Nephron (organoid): ENCODE measurements around the gene IRF8.

Experiments used
- H3K27ac Mint-ChIP-seq, 3 experiments: 2 replicates each; pipeline ENCODE4 v1.8.0; 2020; ENCODE audit warnings: mixed read lengths in 3 of 3, mild to moderate bottlenecking in 2 of 3, moderate library complexity in 1 of 3
- H3K27me3 Mint-ChIP-seq: 2 replicates; pipeline ENCODE4 v1.8.0; 2021; ENCODE audit warnings: low read depth, mild to moderate bottlenecking, moderate library complexity, mixed read lengths
- H3K36me3 Mint-ChIP-seq: 2 replicates; pipeline ENCODE4 v1.8.0; 2020; ENCODE audit warnings: low read depth, mixed read lengths
- H3K4me1 Mint-ChIP-seq: 2 replicates; pipeline ENCODE4 v1.8.0; 2020; ENCODE audit warnings: mixed read lengths
- H3K4me3 Mint-ChIP-seq, 3 experiments: 2 replicates each; pipeline ENCODE4 v1.8.0; 2020; ENCODE audit warnings: mild to moderate bottlenecking in 3 of 3, mixed read lengths in 3 of 3, moderate library complexity in 2 of 3
- H3K9me3 Mint-ChIP-seq: 2 replicates; pipeline ENCODE4 v1.8.0; 2020; ENCODE audit warnings: mixed read lengths
- CTCF ChIP-seq, 3 experiments: fragments of 200-600 bp; sonication (generic); IDR thresholded peaks; one replicate each; pipeline ENCODE4 v1.5.0; 2021; ENCODE audit warnings: antibody characterized with exemption in 3 of 3; ENCODE audit not compliant: unreplicated experiment in 3 of 3

The IRF8 gene

GRCh38 chr16:85898521-85899442, at the start of gene IRF8:
Gene IRF8, plus strand, starts transcription at chr16:85899162. Its CDS starts 3,854 bp downstream, at chr16:85903016.
- peaks cover 97% of the 10 kb centered on the region for H3K27me3 Mint-ChIP-seq
- H3K9me3 Mint-ChIP-seq = no peaks in the 10 kb centered on the region
- H3K36me3 Mint-ChIP-seq = no peaks in the 10 kb centered on the region
- H3K4me1 Mint-ChIP-seq = peaks cover 26% of the 10 kb centered on the region
- TF ChIP-seq CTCF (IDR thresholded peaks at IDR 0.05; ENCODE audit: unreplicated experiment in 3 of 3) = no peak
- H3K27ac Mint-ChIP-seq = no peak within 1 kb of the TSS
- peak within 1 kb of the TSS; percentile 76 to 83 (median 83) for H3K4me3 Mint-ChIP-seq

- Mint-ChIP-seq H3K4me1 (peaks cover 16% of the 10 kb centered on the region), H3K36me3 (no peaks in the 10 kb centered on the region), H3K27me3 (peaks cover 66% of the 10 kb centered on the region), H3K9me3 (peaks cover 3% of the 10 kb centered on the region), H3K27ac (no peak overlapping the region), H3K4me3 (no peak overlapping the region)
- no peak for TF ChIP-seq CTCF (IDR thresholded peaks at IDR 0.05; ENCODE audit: unreplicated experiment in 3 of 3)
Observed at GRCh38 chr16:85849388-85849787, 49.6 kb upstream of the IRF8 start.

DNA sequence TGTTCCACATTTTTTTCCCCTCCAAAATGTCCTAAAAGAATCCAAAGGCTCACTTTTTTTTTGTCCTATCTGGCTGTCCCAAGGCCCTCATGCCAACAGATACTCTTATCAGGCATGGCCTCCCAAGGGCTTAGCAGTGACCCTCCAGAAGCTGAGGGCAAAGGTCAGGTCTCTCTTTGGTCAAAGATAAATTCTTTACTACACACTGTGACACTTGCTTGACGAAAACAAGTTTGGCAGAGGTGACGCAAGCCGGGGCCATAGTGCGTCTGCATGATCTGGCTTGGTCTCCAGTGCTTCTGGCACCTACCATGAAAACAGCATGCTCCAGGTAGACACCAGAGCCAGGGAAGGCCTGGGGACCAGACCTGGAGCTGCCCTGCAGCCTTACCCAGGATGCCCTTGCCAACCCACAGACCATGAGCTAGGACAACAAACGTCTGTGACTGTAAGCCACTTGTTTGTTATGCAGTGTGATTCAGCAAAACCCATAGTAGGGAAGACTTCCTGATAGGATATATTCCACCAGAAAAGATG, 48.5 kb upstream of the IRF8 start:
- no peak for TF ChIP-seq CTCF (IDR thresholded peaks at IDR 0.05; ENCODE audit: unreplicated experiment in 3 of 3)
- peaks cover 9% of the 10 kb centered on the region for H3K4me1 Mint-ChIP-seq
- no peak overlapping the region for H3K4me3 Mint-ChIP-seq
- H3K36me3 Mint-ChIP-seq = no peaks in the 10 kb centered on the region
- H3K27me3 Mint-ChIP-seq = peaks cover 60% of the 10 kb centered on the region
- H3K27ac Mint-ChIP-seq = no peak overlapping the region
- no peaks in the 10 kb centered on the region for H3K9me3 Mint-ChIP-seq

- peaks cover 8% of the 10 kb centered on the region for H3K4me1 Mint-ChIP-seq
- no peak overlapping the region for H3K4me3 Mint-ChIP-seq
- no peak for TF ChIP-seq CTCF (IDR thresholded peaks at IDR 0.05; ENCODE audit: unreplicated experiment in 3 of 3)
- no peaks in the 10 kb centered on the region for H3K36me3 Mint-ChIP-seq
- no peaks in the 10 kb centered on the region for H3K9me3 Mint-ChIP-seq
- H3K27me3 Mint-ChIP-seq = peaks cover 64% of the 10 kb centered on the region
- no peak overlapping the region for H3K27ac Mint-ChIP-seq
Observed at GRCh38 chr16:85851034-85851785, 47.8 kb upstream of the IRF8 start.

DNA sequence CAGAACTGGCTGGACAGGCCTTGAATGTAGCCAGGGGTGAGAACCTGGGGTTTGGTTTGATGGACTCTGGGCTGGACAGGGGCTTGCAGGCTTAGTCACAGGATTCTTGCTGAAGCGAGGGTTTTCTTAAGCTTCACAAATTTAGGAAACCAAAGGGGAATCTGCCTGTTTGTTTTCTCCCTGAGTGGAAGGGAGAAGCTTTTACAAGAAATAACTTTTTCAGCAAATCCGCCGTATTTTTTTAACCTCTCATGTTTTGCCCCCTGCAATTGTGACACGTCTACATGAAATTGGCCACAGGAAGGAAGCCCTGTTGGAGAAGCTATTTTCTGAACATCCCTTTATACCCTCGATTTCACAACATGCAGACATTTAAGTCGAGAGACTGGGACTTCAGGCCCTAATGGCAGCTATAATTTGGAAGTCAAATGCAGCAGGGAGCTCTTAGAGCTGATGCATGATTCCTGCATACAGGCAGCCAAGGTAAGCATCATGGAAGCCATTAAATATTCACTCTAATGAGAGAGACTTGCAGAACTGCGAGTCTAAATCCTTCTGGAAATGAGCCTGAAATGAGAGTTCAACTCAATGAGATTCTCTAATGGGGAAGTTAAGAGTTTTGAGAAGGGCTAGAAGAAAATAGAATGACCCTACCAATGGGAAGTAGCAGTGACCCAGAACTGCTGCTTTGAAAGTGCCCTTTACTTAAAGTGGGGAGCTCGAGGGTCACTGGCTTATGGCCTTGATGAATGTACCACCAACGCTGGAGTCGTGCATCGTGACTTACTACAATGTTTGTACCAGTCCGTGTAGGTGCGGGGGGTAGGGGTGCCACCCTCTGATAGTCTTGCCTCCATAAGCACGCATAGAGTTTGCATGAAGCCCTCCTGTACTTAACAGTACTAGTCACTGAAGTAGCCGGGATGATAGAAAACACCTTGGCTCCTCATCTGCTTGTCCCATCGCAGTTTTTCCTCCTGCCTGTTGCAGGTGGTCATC, 45.1 kb upstream of the IRF8 start:
- Mint-ChIP-seq H3K36me3 (no peaks in the 10 kb centered on the region), H3K27ac (no peak overlapping the region), H3K4me3 (no peak overlapping the region), H3K9me3 (no peaks in the 10 kb centered on the region), H3K27me3 (peaks cover 75% of the 10 kb centered on the region), H3K4me1 (no peaks in the 10 kb centered on the region)
- no peak for TF ChIP-seq CTCF (IDR thresholded peaks at IDR 0.05; ENCODE audit: unreplicated experiment in 3 of 3)
